ENCODE results near the gene NADSYN1. TPM values are rescaled to one million over a fixed set of nuclear protein-coding genes. Genes with fewer than 3 reads are reported as not detected.

Gene NADSYN1
- total RNA-seq, 1 experiment from 2014 or later = 58.2 TPM

DNA sequence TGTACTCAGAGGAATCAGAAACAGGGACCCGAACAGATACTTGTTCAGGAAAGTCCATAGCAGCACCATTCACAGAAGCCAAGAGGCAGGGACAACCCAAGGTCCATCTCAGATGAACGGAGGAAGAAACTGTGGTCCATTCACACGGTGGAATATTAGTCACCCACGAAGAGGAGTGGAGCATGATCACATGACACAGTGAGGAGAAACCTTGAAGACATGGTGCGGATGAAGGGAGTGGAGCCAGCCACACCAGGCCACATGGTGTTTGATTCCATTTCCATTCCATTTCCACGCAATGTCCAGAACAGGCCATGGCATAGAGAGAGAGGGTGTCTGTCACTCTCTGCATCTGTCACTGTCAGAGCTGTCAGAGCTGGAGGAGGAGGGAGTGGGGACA is 30.7 kb downstream of the NADSYN1 start:
- Histone ChIP-seq H2AFZ (ENCODE audit: low read depth, low read length, poor library complexity, severe bottlenecking) (no peak overlapping the region), H3K4me1 (ENCODE audit: control insufficient read depth in 1 of 2, insufficient read depth in 2 of 2, low read length in 2 of 2) (peaks cover 0 to 5% of the 10 kb centered on the region in 2 experiments; a peak in 1 of 4 replicates), H4K20me1 (ENCODE audit: insufficient read depth) (no peaks in the 10 kb centered on the region), H3K9me2 (ENCODE audit: insufficient read depth) (no peaks in the 10 kb centered on the region), H3K4me2 (ENCODE audit: low read length) (no peak overlapping the region), H3K27me3 (ENCODE audit: insufficient read depth, low read length) (no peaks in the 10 kb centered on the region), H3K27ac (ENCODE audit: low read depth, low read length) (no peak overlapping the region), H3K9me3 (ENCODE audit: control insufficient read depth in 1 of 2, insufficient read depth in 1 of 2, low read depth in 1 of 2, low read length in 2 of 2) (no peaks in the 10 kb centered on the region), H3K4me3 (replicated peaks in 1 of 2; ENCODE audit: low read depth in 1 of 2, low read length in 2 of 2) (no peak overlapping the region), H3K9ac (ENCODE audit: low read length) (no peak overlapping the region), H3K36me3 (ENCODE audit: control insufficient read depth in 1 of 2, insufficient read depth in 2 of 2, low read length in 2 of 2) (peaks cover 10 to 12% of the 10 kb centered on the region in 2 experiments; a peak in 2 of 4 replicates), H3K79me2 (ENCODE audit: insufficient read depth, low read length) (no peaks in the 10 kb centered on the region)
- BruUV-seq (replicated peaks) = no TSS peak
- intact Hi-C loops (cut with micrococcal nuclease) = no loop called here
- RAD21 ChIA-PET (ENCODE audit: low non-redundant PET in 1 of 2, low total read pairs in 2 of 2, uncharacterized antibody in 2 of 2, unreplicated experiment in 2 of 2) = no interaction called here
- TF ChIP-seq EZH2phosphoT487 (IDR thresholded peaks at IDR 0.05; ENCODE audit: borderline replicate concordance) = no peak
- no peak for TF ChIP-seq SRF (IDR thresholded peaks at IDR 0.05; ENCODE audit: low read depth)
- no peak for TF ChIP-seq EZH2 (IDR thresholded peaks at IDR 0.05)
- TF ChIP-seq EGR1 (IDR thresholded peaks at IDR 0.05; ENCODE audit: low read depth) = no peak
- TF ChIP-seq POLR2A (IDR thresholded peaks at IDR 0.05; ENCODE audit: borderline replicate concordance, extremely low read depth, insufficient read depth, insufficient read length) = no peak
- TF ChIP-seq, protein P1, sequence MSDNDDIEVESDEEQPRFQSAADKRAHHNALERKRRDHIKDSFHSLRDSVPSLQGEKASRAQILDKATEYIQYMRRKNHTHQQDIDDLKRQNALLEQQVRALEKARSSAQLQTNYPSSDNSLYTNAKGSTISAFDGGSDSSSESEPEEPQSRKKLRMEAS (IDR thresholded peaks at IDR 0.05) = no peak
- no peak for TF ChIP-seq CTCF (IDR thresholded peaks at IDR 0.05 in 2 of 3, conservative IDR thresholded peaks at IDR 0.05 in 1 of 3; ENCODE audit: borderline replicate concordance in 1 of 3, insufficient read depth in 1 of 3, low read depth in 2 of 3, low read length in 2 of 3)
- no peak for TF ChIP-seq ZNF274 (IDR thresholded peaks at IDR 0.05; ENCODE audit: low read depth, low read length)
- TF ChIP-seq, protein P2, sequence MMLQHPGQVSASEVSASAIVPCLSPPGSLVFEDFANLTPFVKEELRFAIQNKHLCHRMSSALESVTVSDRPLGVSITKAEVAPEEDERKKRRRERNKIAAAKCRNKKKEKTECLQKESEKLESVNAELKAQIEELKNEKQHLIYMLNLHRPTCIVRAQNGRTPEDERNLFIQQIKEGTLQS (IDR thresholded peaks at IDR 0.05) = no peak
- no peak for TF ChIP-seq ZBTB33 (IDR thresholded peaks at IDR 0.05; ENCODE audit: extremely low read depth, insufficient replicate concordance, low read length)
- no peak for TF ChIP-seq REST (IDR thresholded peaks at IDR 0.05; ENCODE audit: low read depth)
- no peak for TF ChIP-seq SP1 (IDR thresholded peaks at IDR 0.05; ENCODE audit: low read depth)
- TF ChIP-seq POLR2AphosphoS5 (IDR thresholded peaks at IDR 0.05; ENCODE audit: low read depth, low read length) = no peak
- CTCF ChIA-PET = no interaction called here
- POLR2A ChIA-PET = no interaction called here
- no peak for ATAC-seq
- DNase-seq (ENCODE audit: low read depth, low spot score) = no peak

Measured in HCT116 (cell line).